HG02588 (cell line): ENCODE data around the gene CELSR2.
A peak's percentile ranks its signal among the peaks of the same experiment; 100 is the strongest.
"Not testable (repeated sequence)": the region's sequence is repeated elsewhere in the genome, so short reads cannot be mapped to it uniquely, and the experiment has no call there.

ENCODE experiments used
- ATAC-seq: cut with Tn5 transposase; IDR thresholded peaks from one replicate; pipeline ENCODE4 v1.9.1; 2021; ENCODE audit warnings: mild to moderate bottlenecking, moderate library complexity; ENCODE audit not compliant: unreplicated experiment

The CELSR2 gene

DNA sequence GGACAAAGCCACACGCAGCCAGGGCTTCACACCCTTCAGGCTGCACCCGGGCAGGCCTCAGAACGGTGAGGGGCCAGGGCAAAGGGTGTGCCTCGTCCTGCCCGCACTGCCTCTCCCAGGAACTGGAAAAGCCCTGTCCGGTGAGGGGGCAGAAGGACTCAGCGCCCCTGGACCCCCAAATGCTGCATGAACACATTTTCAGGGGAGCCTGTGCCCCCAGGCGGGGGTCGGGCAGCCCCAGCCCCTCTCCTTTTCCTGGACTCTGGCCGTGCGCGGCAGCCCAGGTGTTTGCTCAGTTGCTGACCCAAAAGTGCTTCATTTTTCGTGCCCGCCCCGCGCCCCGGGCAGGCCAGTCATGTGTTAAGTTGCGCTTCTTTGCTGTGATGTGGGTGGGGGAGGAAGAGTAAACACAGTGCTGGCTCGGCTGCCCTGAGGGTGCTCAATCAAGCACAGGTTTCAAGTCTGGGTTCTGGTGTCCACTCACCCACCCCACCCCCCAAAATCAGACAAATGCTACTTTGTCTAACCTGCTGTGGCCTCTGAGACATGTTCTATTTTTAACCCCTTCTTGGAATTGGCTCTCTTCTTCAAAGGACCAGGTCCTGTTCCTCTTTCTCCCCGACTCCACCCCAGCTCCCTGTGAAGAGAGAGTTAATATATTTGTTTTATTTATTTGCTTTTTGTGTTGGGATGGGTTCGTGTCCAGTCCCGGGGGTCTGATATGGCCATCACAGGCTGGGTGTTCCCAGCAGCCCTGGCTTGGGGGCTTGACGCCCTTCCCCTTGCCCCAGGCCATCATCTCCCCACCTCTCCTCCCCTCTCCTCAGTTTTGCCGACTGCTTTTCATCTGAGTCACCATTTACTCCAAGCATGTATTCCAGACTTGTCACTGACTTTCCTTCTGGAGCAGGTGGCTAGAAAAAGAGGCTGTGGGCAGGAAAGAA lies 25.5 kb downstream of the CELSR2 start:
- ATAC-seq = no peak

DNA sequence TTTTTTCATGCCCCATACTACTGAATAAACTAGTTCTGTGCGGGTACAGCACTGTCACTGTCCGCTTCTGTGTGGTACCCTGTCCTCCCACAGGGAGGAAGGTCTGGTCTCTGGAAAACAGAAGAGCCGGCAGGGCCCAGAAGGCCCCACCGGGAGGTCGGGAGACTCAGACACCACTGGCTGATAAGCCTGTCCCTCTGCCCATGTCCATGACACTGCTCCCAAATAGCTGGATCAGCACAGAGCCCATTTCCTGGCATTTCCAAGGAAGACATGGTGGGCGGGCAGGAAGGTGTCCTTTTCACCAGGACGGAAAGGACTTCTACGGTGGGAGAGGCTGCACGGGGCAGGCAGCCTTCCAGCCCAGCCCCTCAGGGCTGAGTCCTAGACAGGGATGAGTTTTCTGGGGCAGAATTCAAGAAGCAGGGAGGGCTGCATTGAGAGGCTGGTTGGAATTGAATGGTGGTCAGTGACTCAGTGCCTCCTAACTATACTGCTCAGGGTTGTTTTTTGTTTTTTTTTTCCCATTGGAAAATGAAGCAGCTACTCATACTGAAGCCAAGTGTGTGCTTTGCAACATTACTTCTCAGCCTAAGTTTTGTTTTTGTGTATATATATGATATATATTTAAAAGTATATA lies 26.5 kb downstream of the CELSR2 start:
- no peak for ATAC-seq

DNA sequence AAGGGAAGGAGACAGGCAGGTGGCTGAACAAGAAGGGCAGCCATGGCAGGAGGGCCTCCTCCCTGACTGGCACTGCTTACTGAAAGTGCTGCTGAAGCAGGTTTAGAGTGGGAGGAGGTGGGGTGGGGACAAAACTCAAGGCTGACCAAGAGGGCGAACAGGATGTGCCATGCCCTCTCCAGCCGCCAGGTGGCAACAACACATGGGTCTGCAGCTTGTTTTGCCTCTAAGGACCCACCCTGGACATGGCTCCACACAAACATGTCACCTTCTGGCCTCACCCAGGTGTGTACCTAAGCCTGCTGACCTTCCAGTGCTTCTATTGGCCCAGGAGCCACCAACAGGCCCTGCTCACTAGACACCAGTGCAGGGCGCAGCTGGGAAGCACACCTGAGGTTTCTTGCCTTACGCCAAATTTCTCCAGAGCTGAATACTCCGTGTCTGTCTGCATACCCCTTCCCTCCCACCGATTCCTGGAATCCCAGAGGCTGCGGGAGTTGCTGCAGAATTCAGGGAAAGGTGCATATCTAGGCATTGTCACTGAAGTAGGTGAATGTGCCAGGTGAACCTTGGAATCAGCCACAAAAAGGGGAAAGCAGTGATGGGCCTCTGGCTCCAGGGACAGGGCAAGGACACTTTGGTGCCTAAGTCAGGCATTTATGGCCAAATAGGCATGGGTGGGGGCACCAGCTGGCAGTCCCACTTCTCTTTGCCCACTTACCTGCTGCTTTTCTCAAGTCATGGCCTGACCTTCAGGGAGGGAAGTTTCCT lies 28.3 kb downstream of the CELSR2 start:
- peak; percentile 76 for ATAC-seq

DNA sequence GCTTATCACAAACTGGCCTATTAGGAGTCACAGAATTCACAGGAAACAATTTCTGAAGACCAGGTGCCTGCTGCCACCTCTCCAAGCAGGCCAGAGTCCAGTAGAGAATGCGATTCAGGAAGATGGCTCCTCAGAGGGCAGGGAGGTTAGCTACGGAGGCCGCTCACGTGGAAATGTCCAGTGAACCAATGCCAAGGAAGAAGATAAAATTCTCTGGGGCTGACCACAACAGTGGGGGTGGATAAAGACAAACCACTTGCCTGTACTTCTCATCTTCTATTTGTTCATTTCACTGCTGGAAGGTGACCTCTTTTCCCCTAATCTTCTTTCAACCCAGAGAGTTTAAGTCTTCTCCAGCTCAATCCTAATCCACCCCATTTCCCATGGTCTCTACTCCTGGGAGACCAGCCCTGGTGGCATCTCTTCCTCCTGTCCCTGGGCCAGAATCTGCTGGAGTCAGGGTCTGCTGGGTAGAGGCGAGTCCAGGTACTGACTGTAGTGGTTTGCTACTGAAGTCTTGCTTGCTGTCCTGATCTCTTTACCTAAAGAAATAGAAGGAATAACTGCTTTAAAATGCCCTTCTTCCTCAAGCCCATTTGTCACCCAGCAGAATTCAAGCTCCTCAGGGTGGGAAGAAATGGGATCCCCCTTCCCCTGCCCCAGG lies 30.4 kb downstream of the CELSR2 start:
- ATAC-seq = no peak

- ATAC-seq = no peak
Observed at GRCh38 chr1:109280862-109281261, 31.5 kb downstream of the CELSR2 start.

DNA sequence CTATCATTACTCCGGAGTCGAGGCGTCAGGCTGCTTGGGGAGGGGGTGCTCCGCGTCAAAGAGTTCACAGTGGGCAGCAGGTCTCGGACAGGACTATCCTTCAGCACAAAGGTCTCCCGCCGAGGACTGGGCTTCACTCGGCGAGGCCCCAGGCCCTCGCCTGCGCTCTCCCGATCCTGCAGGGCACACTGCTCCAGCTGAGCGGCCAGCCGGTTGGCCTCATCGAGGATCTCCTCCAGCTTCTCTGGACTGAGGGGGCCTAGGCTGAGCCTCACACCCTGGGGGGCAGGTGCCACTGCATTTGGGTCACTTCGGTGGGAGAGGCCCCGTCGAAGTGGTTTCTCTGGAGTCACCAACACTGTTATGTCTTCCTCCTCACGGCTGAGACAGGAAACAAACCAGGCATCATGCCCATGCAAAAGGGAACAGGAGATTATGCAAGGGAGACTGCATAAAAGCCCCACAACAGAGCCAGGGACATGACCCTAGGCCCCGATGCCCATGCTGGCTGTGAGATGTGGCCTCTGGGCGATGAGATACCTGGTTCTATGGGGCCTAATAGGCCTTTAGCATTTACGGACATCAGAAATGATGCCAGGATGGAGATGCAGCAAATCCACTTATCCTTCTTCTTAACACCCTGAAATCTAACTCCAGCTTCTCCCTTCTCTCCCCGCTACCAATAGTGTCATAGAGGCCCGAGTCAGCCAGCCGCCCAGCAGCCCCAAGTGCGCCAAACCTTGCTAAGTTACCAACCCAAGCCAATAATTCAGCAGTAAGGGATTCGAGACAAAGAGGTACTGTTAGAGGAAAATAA lies 32.5 kb downstream of the CELSR2 start:
- no peak for ATAC-seq

DNA sequence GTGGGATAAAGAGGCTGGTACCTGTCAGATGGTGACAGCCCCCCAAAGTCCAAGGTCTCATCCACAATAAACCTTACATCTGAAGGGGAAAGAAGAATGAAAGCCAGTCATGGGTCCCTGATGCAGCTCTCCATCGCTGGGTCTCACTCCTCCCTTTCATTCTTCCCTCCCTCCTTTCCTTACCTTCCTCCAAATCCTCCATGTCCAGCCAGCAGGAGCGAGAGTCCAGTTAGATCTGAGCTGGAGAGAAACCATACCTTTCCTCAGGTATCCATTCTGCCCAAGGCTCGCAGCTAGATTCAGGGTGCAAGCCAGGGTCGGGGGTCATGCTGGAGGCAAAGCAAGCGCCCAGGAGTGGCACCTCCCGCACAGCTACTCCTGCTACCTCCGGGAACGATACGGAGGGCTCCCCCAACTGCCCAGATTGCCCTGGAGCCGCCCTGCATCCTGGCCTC lies 33.2 kb downstream of the CELSR2 start:
- ATAC-seq = no peak

- ATAC-seq = peak; percentile 94
Observed at GRCh38 chr1:109282952-109283747, 33.8 kb downstream of the CELSR2 start, which contains the start of gene PSRC1. TSS of gene PSRC1 (minus strand) at chr1:109283145.

GRCh38 chr1:109283748-109284600 lies 34.6 kb downstream of the CELSR2 start:
- ATAC-seq = peak; percentile 36

- ATAC-seq = not testable (repeated sequence)
Observed at GRCh38 chr1:109286762-109287161, 37.4 kb downstream of the CELSR2 start.

DNA sequence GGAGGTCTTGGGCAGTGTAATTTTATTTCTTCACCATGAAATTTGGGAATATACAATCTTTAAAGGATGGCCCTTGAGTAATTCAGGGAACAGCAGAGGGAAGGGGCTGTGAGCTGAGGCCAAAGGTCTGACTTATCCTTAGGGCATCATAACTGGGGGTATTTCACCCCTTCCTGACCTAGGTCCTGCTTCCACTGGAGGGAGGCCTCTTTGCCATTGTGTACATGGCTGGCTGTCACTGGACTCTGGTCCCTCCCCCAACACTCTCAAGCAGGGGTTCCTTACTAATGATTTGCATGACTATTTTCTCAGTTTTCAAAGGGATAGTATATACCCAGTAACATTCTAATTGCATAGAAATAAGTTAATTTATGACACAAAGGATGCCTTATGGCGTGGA lies 40.8 kb downstream of the CELSR2 start:
- no peak for ATAC-seq

DNA sequence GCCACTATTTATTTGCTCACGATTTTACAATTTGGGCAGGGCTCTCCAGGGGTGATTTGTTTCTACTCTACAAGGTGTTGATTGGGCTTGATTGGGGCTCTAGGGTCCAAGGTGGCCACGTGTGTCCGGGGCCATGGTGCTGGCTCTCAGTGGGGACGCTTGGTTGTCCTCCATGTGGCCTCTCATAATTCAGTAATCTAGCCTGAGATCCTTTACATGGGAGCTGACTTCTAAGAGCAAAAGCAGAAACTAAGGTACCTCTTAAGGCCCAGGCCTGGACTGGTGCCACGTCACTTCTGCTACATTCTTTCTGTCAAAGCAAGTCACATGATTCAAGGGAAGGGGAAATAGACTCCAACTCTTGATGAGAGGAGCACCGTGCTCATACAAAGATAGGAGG lies 41.7 kb downstream of the CELSR2 start:
- no peak for ATAC-seq

- ATAC-seq = no peak
Observed at GRCh38 chr1:109292364-109292763, 43.0 kb downstream of the CELSR2 start.

DNA sequence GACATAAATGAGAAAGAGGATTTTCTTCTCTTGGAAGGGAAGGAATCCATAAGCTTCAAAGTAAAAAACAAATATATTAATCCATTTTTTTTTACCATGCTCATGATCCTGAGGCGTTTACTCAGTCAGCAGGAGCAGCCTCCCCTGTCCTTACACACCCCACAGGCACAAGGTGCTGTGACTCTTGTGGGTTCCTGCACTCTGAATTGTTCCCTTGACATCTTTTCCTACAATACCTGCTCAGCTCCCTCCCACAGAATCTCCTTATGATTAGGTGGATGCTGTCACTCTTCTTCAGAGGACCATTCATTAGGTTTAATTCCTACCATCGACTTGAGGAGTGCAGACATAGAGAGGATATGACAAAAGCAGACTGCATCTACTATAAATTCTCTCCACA lies 43.7 kb downstream of the CELSR2 start:
- ATAC-seq = no peak

GRCh38 chr1:109294481-109294880 lies 45.1 kb downstream of the CELSR2 start:
- no peak for ATAC-seq

DNA sequence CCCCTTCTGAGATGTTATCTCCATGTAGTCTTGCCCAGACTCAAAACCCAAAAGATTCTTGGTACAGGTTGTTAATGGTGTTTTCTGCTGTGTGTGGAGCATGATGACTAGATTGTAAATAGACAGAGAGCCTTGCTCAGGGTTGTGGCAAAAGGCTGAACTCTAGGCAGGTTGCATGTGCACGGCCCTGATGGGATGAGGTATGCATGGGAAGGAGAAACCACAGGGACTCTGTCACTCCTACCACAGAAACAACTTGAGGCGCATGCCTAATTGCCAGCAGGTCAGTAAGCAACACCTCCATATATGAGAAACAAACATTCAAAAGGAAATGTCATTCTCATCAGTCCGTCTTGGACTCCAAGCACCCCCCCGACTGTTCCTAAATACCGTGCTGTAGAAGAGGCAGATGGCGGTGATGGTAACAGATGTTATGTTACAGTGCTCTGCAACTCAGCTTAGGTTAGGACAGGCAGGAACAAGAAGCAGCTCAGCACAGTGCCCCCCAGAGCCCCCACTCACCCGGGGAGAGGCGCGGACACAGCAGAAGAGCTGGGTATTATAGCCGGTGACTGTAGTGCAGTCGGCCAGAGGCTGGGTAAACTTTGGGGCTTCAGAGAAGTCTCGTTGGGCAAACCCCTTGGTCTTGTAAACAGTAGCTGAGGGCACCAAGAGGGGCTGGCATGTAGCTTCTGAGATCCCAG lies 46.5 kb downstream of the CELSR2 start:
- ATAC-seq = no peak

DNA sequence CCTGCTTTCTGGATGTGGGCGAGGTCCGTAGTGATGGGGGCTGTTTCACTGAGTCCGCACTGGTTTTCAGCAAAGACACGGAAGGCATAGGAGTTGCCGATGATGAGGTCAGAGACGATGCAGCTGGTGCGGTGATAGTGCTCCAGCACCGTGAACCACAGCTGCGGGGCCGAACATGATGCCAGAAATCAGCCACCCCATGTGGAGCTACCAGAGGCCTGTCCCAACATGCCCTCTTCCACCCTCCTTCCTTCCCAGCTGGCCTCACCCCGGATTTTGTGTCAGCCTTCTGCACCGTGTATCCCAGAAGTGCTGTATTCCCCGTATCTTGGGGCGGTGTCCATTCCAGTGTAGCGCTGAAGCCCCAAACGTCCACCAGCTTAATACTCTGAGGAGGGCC lies 47.4 kb downstream of the CELSR2 start:
- ATAC-seq = no peak
